ENCODE data around the gene ACTRT3.

DNA sequence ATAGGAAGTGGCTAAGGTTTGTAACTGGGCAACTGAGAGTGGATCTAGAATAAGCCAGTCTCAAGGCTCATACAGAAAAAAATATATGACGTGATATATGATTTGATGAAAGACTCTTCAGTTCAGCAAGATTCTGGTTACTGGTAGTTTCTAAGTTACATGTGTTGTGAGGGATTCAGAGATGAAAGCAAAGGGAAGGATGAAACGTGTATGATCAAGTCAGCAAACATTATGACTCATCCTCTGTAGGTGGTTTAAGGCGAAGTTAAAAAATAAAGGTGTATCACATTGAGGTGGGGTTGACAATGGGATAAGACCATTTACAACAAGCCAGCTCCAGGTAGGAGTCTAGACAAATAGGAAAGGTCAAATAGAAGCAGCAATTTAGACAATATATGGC, 20.7 kb downstream of the ACTRT3 start:
- TF ChIP-seq, protein P1, sequence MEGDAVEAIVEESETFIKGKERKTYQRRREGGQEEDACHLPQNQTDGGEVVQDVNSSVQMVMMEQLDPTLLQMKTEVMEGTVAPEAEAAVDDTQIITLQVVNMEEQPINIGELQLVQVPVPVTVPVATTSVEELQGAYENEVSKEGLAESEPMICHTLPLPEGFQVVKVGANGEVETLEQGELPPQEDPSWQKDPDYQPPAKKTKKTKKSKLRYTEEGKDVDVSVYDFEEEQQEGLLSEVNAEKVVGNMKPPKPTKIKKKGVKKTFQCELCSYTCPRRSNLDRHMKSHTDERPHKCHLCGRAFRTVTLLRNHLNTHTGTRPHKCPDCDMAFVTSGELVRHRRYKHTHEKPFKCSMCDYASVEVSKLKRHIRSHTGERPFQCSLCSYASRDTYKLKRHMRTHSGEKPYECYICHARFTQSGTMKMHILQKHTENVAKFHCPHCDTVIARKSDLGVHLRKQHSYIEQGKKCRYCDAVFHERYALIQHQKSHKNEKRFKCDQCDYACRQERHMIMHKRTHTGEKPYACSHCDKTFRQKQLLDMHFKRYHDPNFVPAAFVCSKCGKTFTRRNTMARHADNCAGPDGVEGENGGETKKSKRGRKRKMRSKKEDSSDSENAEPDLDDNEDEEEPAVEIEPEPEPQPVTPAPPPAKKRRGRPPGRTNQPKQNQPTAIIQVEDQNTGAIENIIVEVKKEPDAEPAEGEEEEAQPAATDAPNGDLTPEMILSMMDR (IDR thresholded peaks at IDR 0.05; ENCODE audit: borderline replicate concordance, extremely low read depth, low read length, poor library complexity, severe bottlenecking) = no peak
- no peak for TF ChIP-seq EZH2 (IDR thresholded peaks at IDR 0.05; ENCODE audit: borderline replicate concordance, low read depth, low read length, severe bottlenecking)

Measured in DND-41 (cell line).